ENCODE results near the gene EP400.
"Not testable (repeated sequence)": the region's sequence is repeated elsewhere in the genome, so short reads cannot be mapped to it uniquely, and the experiment has no call there.

EP400 gene

DNA sequence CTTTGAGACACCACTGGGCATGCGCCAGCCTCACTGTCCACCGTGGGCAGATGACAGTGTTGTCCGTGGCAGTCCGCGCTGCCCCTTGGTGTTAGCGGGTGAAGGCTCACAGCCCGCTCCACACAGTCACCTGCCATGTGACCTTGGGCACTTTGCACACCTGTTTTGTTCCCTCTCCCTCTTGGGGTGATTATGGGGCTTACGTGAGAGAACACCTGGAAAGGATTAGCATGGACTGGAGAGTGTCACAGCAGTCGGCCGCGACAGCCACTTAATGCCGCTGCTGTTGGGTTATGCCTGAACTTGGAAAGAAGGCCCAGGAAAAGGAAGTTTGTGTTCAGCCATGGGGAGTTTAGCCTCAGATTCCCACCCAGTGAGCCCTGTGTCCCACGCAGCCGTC lies 100.1 kb downstream of the EP400 start:
- Histone ChIP-seq H3K9me3 (replicated peaks; ENCODE audit: low read length) (no peaks in the 10 kb centered on the region), H3K36me3 (ENCODE audit: insufficient read depth, low read length) (peaks cover 77% of the 10 kb centered on the region)

DNA sequence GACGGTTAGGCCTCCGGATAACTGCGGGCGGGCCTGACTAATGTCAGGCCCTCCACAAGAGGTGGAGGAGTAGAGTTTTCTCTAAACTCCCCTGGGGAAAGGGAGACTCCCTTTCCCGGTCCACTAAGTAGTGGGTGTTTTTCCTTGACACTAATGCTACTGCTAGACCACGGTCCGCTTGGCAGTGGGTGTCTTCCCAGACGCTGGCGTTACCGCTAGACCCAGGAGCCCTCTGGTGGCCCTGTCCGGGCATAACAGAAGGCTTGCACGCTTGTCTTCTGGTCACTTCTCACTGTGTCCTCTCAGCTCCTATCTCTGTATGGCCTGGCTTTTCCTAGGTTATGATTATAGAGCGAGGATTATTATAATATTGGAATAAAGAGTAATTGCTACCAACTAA lies 102.0 kb downstream of the EP400 start:
- not testable (repeated sequence) for H3K4me1 ChIP-seq (ENCODE audit: control insufficient read depth, insufficient read depth, low read length)
- H3K36me3 ChIP-seq (ENCODE audit: insufficient read depth, low read length), result peaks cover 74% of the 10 kb centered on the region

More for the DNA sequence above, 100.1 kb downstream of the EP400 start:
- Histone ChIP-seq H3K27me3 (ENCODE audit: control insufficient read depth, insufficient read depth, low read length) (no peaks in the 10 kb centered on the region), H3K4me3 (ENCODE audit: low read length) (no peak overlapping the region), H3K9ac (ENCODE audit: low read depth, low read length) (no peak overlapping the region), H3K4me1 (ENCODE audit: control insufficient read depth, insufficient read depth, low read length) (peaks cover 6% of the 10 kb centered on the region), H3K4me2 (ENCODE audit: low read length) (no peak overlapping the region)

DNA sequence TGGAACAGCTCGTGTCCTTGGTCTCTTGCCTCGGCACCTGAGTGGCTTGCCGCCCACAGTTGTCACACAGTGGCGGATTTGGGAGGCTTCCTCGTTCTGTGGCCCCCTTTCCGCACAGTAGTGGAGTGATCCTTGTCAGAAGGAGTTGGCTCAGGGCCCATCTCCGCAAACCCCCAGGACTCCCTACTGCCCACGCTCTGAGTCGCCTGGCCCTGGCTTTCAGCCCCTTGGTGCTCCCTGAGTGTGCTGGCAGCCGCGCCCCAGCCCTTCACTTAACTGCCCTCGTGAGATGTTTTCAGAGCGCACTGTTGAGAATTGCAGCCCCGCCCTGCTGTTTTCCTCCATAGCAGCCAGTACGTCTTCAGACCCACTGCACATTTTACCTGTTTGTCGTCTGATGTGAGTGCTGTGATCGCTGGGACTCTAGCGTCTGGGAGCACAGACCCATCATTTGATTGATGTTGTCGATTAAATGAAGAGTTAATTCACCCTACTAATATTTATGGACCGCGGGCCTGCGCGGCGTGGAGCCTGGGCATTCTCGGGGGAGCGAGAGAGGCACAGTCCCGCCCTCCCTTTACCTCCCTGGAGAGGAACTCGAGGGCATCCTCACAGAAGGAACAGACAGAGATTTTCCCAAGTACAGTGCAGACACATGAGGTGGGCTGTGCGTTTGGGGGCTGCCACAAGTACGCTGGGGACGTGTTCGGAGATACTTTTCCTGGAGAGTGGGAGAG lies 102.6 kb downstream of the EP400 start:
- H3K36me3 ChIP-seq (ENCODE audit: insufficient read depth, low read length), result peaks cover 75% of the 10 kb centered on the region
- H3K4me1 ChIP-seq (ENCODE audit: control insufficient read depth, insufficient read depth, low read length), result no peaks in the 10 kb centered on the region
- H3K27me3 ChIP-seq (ENCODE audit: control insufficient read depth, insufficient read depth, low read length), result no peaks in the 10 kb centered on the region

More for the DNA sequence above, 102.0 kb downstream of the EP400 start:
- not testable (repeated sequence) for H3K4me2 ChIP-seq (ENCODE audit: low read length); H3K27me3 ChIP-seq (ENCODE audit: control insufficient read depth, insufficient read depth, low read length); H3K9me3 ChIP-seq (replicated peaks; ENCODE audit: low read length); H3K9ac ChIP-seq (ENCODE audit: low read depth, low read length); H3K4me3 ChIP-seq (ENCODE audit: low read length)

DNA sequence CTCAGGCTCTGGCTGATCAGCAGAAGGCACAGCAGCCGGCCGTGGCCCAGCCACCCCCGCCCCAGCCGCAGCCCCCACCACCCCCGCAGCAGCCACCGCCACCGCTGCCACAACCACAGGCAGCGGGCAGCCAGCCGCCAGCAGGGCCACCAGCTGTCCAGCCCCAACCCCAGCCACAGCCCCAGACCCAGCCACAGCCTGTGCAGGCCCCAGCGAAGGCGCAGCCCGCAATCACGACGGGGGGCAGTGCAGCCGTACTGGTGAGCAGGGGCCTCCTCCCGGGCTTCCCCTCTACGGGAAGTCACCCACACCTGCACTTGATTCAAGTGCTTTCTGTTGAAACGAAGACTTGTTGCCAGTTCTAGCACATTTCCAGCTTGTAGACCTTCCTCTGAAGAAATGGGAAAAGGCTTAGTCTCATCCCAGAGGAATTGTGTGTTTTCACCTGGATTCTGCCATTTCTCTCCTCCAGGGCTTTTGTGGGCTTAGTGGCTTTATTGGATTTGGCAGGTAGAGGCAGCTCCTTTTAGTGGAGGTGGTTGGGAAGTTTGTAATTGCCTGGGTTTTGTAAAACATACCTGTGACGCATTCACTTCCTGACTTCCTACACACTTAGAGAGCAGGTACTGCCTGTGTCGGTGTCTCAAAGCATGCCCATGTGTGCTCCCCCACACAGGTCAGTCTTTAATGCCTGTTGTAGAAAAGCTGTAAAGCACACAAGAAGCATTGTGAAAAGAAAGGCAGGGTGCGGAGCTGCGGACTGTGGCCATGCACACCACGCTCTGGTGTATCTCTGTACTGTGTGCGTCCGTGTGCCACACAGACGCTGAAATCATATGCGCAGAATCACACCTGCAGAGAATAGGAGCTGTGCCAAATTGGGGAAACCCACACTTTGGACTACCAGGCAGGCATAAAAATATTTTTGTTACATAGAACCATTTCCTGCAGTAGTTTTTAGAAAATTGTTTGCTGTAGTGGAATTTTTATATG lies 103.9 kb downstream of the EP400 start:
- Histone ChIP-seq H3K4me2 (ENCODE audit: low read length) (no peak overlapping the region), H3K27me3 (ENCODE audit: control insufficient read depth, insufficient read depth, low read length) (no peaks in the 10 kb centered on the region), H3K9ac (ENCODE audit: low read depth, low read length) (no peak overlapping the region), H3K4me3 (ENCODE audit: low read length) (no peak overlapping the region), H3K4me1 (ENCODE audit: control insufficient read depth, insufficient read depth, low read length) (no peaks in the 10 kb centered on the region), H3K36me3 (ENCODE audit: insufficient read depth, low read length) (peaks cover 83% of the 10 kb centered on the region), H3K9me3 (replicated peaks; ENCODE audit: low read length) (no peaks in the 10 kb centered on the region)

More for the DNA sequence above, 102.6 kb downstream of the EP400 start:
- H3K9me3 ChIP-seq (replicated peaks; ENCODE audit: low read length), result no peaks in the 10 kb centered on the region
- H3K9ac ChIP-seq (ENCODE audit: low read depth, low read length), result no peak overlapping the region
- H3K4me3 ChIP-seq (ENCODE audit: low read length), result no peak overlapping the region
- no peak overlapping the region for H3K4me2 ChIP-seq (ENCODE audit: low read length)

DNA sequence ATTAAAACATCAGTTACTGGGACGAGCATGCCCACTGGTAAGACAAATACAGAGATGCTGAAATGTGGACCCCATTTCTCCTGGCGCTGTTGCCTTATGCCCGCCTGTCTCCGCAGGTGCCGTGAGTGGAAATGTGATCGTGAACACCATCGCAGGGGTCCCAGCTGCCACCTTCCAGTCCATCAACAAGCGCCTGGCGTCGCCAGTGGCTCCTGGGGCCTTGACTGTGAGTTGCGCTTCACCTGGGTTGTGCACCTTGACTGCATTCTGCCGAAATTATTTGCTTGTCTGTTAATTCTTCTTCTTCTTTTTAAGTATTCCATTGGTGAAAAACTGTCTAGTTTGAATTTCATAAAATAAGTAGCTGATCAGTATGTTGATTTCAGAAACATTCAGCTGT lies 105.2 kb downstream of the EP400 start:
- H3K36me3 ChIP-seq (ENCODE audit: insufficient read depth, low read length), result peaks cover 82% of the 10 kb centered on the region
- no peaks in the 10 kb centered on the region for H3K9me3 ChIP-seq (replicated peaks; ENCODE audit: low read length)
- no peak overlapping the region for H3K9ac ChIP-seq (ENCODE audit: low read depth, low read length)
- H3K4me1 ChIP-seq (ENCODE audit: control insufficient read depth, insufficient read depth, low read length), result no peaks in the 10 kb centered on the region
- H3K4me2 ChIP-seq (ENCODE audit: low read length), result no peak overlapping the region
- no peak overlapping the region for H3K4me3 ChIP-seq (ENCODE audit: low read length)
- no peaks in the 10 kb centered on the region for H3K27me3 ChIP-seq (ENCODE audit: control insufficient read depth, insufficient read depth, low read length)

DNA sequence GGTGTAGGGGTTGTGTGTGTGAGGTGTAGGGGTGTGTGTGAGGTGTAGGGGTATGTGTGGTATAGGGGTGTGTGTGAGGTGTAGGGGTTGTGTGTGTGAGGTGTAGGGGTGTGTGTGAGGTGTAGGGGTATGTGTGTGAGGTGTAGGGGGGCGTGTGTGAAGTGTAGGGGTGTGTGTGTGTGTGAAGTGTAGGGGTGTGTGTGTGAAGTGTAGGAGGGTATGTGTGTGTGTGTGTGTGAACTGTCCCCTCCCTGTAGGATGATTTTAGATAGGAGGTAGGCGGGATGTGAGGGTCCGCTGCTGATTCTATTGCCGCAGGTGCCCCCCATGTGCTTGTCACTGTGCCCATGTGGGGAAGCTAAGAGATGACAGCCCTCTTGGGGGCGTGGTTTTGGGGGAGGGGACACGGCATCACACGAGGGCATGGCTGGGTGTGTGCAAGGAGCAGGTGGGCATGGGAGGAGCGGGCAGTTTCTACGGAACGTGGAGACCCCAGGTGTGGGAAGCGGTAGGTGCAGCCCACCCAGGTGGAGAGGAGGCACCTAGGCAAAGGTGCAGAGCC lies 105.9 kb downstream of the EP400 start:
- H3K4me2 ChIP-seq (ENCODE audit: low read length), result no peak overlapping the region
- H3K4me3 ChIP-seq (ENCODE audit: low read length), result no peak overlapping the region
- no peaks in the 10 kb centered on the region for H3K9me3 ChIP-seq (replicated peaks; ENCODE audit: low read length)
- H3K27me3 ChIP-seq (ENCODE audit: control insufficient read depth, insufficient read depth, low read length), result no peaks in the 10 kb centered on the region
- H3K4me1 ChIP-seq (ENCODE audit: control insufficient read depth, insufficient read depth, low read length), result no peaks in the 10 kb centered on the region
- no peak overlapping the region for H3K9ac ChIP-seq (ENCODE audit: low read depth, low read length)
- H3K36me3 ChIP-seq (ENCODE audit: insufficient read depth, low read length), result peaks cover 76% of the 10 kb centered on the region

DNA sequence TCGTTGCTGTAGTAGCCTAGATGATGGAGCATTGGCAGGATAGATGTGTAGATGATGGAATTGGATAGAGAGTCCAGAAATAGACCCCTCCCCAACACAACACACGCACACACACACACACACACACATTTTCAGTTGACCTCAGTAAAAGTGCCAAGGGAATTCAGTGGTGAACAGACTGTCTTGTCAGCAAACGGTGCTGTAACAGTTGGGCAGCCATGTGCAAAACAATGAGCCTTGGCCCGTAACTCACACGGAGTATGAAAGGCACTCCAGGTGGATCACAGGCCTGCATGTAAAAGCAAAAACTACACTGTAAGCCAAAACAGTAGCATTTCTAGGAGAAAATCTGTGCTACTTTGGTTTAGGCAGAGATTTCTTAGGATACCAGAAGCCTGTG lies 106.6 kb downstream of the EP400 start:
- H3K27me3 ChIP-seq (ENCODE audit: control insufficient read depth, insufficient read depth, low read length), result no peaks in the 10 kb centered on the region
- no peak overlapping the region for H3K4me3 ChIP-seq (ENCODE audit: low read length)
- H3K36me3 ChIP-seq (ENCODE audit: insufficient read depth, low read length), result peaks cover 75% of the 10 kb centered on the region
- no peak overlapping the region for H3K4me2 ChIP-seq (ENCODE audit: low read length)
- no peak overlapping the region for H3K9ac ChIP-seq (ENCODE audit: low read depth, low read length)
- H3K4me1 ChIP-seq (ENCODE audit: control insufficient read depth, insufficient read depth, low read length), result no peaks in the 10 kb centered on the region
- no peaks in the 10 kb centered on the region for H3K9me3 ChIP-seq (replicated peaks; ENCODE audit: low read length)

DNA sequence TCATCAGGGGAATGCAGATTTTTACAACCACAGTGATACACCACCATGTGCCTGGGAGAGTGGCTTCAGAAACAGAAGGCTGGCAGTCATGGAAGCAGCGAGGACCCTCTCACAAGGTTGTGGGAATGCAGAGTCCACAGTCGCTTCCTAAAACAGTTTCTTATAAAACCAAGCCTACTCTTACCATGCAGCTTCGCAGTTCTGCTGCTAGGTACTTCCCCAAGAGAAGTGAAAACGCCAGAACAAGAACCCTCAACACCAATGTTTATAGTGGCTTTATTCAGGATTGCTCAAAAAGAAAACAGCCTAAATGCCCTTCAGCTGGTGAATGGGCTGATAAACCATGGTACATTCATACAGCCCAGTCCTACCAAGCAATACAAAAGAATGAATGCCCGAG lies 107.2 kb downstream of the EP400 start:
- Histone ChIP-seq H3K4me1 (ENCODE audit: control insufficient read depth, insufficient read depth, low read length) (no peaks in the 10 kb centered on the region), H3K27me3 (ENCODE audit: control insufficient read depth, insufficient read depth, low read length) (no peaks in the 10 kb centered on the region), H3K36me3 (ENCODE audit: insufficient read depth, low read length) (peaks cover 77% of the 10 kb centered on the region), H3K4me2 (ENCODE audit: low read length) (no peak overlapping the region), H3K9me3 (replicated peaks; ENCODE audit: low read length) (no peaks in the 10 kb centered on the region), H3K4me3 (ENCODE audit: low read length) (no peak overlapping the region), H3K9ac (ENCODE audit: low read depth, low read length) (no peak overlapping the region)

DNA sequence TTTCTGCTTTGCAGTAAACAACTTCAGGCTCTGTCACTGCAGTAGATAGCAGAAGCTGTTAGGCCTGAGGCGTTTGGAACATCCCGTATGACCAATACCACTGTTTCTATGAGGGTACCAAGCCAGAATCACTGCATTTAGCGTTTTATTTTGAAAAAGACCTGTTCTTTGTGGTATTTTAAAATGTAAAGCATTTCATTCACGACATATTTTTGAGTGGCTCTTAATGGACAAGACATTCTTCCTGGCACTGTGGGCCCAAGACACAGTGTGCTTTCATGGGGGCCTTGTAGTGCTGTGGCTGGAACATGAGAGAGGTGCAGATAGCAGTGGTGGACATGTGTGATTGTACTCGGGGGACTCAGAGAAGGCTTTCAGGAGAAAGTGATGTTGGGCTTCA lies 107.9 kb downstream of the EP400 start:
- no peaks in the 10 kb centered on the region for H3K27me3 ChIP-seq (ENCODE audit: control insufficient read depth, insufficient read depth, low read length)
- no peak overlapping the region for H3K4me3 ChIP-seq (ENCODE audit: low read length)
- no peaks in the 10 kb centered on the region for H3K4me1 ChIP-seq (ENCODE audit: control insufficient read depth, insufficient read depth, low read length)
- peaks cover 76% of the 10 kb centered on the region for H3K36me3 ChIP-seq (ENCODE audit: insufficient read depth, low read length)
- no peaks in the 10 kb centered on the region for H3K9me3 ChIP-seq (replicated peaks; ENCODE audit: low read length)
- no peak overlapping the region for H3K4me2 ChIP-seq (ENCODE audit: low read length)
- H3K9ac ChIP-seq (ENCODE audit: low read depth, low read length), result no peak overlapping the region

DNA sequence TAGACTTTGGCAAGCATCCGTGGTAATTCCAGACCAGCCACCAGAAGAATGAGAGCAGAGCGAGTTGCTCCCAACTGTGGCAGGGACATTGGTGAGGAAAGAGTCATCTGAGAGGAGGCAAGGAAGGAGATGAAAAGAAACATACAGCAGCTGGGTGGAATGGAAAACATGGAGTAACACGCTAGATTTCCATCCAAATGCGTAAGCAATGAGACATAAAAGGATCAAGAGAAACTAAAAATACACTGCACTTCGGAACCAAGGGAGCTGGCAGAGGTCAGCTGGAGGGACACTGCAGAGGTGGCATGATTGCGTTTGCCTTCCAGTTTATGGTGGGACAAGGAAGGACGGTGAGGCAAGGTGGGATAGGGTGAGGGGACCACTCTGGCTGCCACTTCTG lies 111.5 kb downstream of the EP400 start:
- Histone ChIP-seq H3K4me3 (ENCODE audit: low read length) (no peak overlapping the region), H3K4me2 (ENCODE audit: low read length) (no peak overlapping the region), H3K4me1 (ENCODE audit: control insufficient read depth, insufficient read depth, low read length) (no peaks in the 10 kb centered on the region), H3K27me3 (ENCODE audit: control insufficient read depth, insufficient read depth, low read length) (no peaks in the 10 kb centered on the region), H3K36me3 (ENCODE audit: insufficient read depth, low read length) (peaks cover 68% of the 10 kb centered on the region), H3K9ac (ENCODE audit: low read depth, low read length) (no peak overlapping the region), H3K9me3 (replicated peaks; ENCODE audit: low read length) (no peaks in the 10 kb centered on the region)

DNA sequence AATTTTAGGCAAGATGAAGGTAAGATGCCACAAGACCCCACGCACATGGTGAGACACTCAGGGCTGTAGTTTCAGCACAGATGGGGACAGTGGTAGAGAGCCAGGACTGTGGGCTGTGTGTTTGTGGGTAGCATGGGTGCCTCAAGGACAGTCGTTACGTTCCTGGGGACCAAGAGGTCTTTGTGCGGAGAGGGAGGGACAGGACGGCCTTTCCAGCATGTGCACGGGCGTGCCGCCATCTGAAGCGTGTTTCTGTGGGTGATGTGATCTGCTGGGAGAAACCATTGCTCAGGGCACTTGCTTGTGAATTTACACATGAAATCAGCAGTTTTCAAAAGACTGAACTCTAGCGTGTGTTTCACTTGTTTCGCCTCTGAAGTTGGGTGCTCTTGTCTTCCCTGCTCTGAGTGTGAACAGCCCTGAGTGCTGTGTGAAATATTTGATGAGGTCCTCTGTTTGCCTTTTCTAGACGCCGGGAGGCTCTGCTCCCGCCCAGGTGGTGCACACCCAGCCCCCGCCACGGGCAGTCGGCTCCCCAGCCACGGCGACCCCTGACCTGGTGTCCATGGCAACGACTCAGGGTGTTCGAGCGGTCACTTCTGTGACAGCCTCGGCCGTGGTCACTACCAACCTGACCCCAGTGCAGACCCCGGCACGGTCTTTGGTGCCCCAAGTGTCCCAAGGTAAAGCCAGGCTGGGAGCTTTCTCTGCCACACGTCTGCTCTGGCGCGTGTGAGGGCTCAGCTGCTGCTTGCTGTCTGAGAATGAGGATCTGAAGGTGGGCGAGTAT lies 112.1 kb downstream of the EP400 start:
- Histone ChIP-seq H3K36me3 (ENCODE audit: insufficient read depth, low read length) (peaks cover 67% of the 10 kb centered on the region), H3K4me3 (ENCODE audit: low read length) (no peak overlapping the region), H3K27me3 (ENCODE audit: control insufficient read depth, insufficient read depth, low read length) (no peaks in the 10 kb centered on the region), H3K9ac (ENCODE audit: low read depth, low read length) (no peak overlapping the region), H3K9me3 (replicated peaks; ENCODE audit: low read length) (no peaks in the 10 kb centered on the region), H3K4me1 (ENCODE audit: control insufficient read depth, insufficient read depth, low read length) (no peaks in the 10 kb centered on the region), H3K4me2 (ENCODE audit: low read length) (no peak overlapping the region)

Measured in skeletal muscle satellite cell (primary cell).